ENCODE data around the gene C6orf47. TPM values are rescaled to one million over a fixed set of nuclear protein-coding genes. Genes with fewer than 3 reads are reported as not detected.

C6orf47 gene
- total and polyA plus RNA-seq, 2 of the 8 experiments (the other 6 are each of a cell fraction or from before 2014, with no cell fraction given): 4.7 to 14.6 TPM

GRCh38 chr6:31702819-31703716, 42.5 kb upstream of the C6orf47 start, which contains the start of gene ABHD16A (continued):
- TF ChIP-seq CHD7 (IDR thresholded peaks at IDR 0.05; ENCODE audit: insufficient replicate concordance, low read length) (no peak), JUND (IDR thresholded peaks at IDR 0.05; ENCODE audit: low read length) (peak; percentile 83; the same call in 1 of the 2 replicates), RNF2 (IDR thresholded peaks at IDR 0.05; ENCODE audit: borderline replicate concordance, low read depth, low read length, missing control alignments, poor library complexity, severe bottlenecking) (no peak), NANOG (IDR thresholded peaks at IDR 0.05; ENCODE audit: insufficient read depth, low read depth, low read length, poor library complexity, severe bottlenecking) (no peak), EGR1 (IDR thresholded peaks at IDR 0.05; ENCODE audit: borderline replicate concordance, low read depth, low read length) (no peak), BACH1 (IDR thresholded peaks at IDR 0.05; ENCODE audit: low read length) (no peak), SP1 (IDR thresholded peaks at IDR 0.05; ENCODE audit: low read depth, low read length) (no peak; the same call in 1 of the 2 replicates), KDM4A (IDR thresholded peaks at IDR 0.05; ENCODE audit: low read depth, low read length, severe bottlenecking) (peak; percentile 66), NRF1 (IDR thresholded peaks at IDR 0.05; ENCODE audit: low read depth, low read length) (no peak)
